HEK293 (cell line): Measurements from ENCODE around the gene HOXC10.
A peak's percentile ranks its signal among the peaks of the same experiment; 100 is the strongest.

Source experiments
- CTCF ChIA-PET: fragments of 350-600 bp; formaldehyde crosslinking; extraction: SDS; loops from one replicate; lab custom pipeline; 2021; ENCODE audit warnings: antibody characterized with exemption; lab: Yijun Ruan, JAX
- POLR2A ChIA-PET: fragments of 300-600 bp; formaldehyde crosslinking; extraction: SDS; loops from one replicate; lab custom pipeline; 2020; ENCODE audit warnings: antibody characterized with exemption, inconsistent platforms; lab: Yijun Ruan, JAX
- H3K27ac ChIP-seq: fragments of 200-500 bp; sonication (Bioruptor generic); 2 replicates; pipeline ENCODE4 v1.5.1; 2014; ENCODE audit warnings: low read depth, low read length, control low read depth, inconsistent platforms; ENCODE audit errors: extremely low read depth
- H3K36me3 ChIP-seq, 2 experiments: fragments of 200-500 bp in 1 of 2; sonication (Bioruptor generic) in 1 of 2; 1 replicate in 1 of 2; 2 replicates in 1 of 2; pipeline ENCODE4 v1.5.1; 2014 to 2017; ENCODE audit warnings: inconsistent platforms in 2 of 2, low read length in 2 of 2; ENCODE audit not compliant: control insufficient read depth in 2 of 2, insufficient read depth in 1 of 2
- H3K4me1 ChIP-seq: fragments of 200-500 bp; sonication (Bioruptor generic); 2 replicates; pipeline ENCODE4 v1.5.1; 2014; ENCODE audit warnings: mild to moderate bottlenecking, low read length, inconsistent platforms; ENCODE audit not compliant: control insufficient read depth, insufficient read depth
- H3K4me3 ChIP-seq: 2 replicates; pipeline ENCODE4 v1.5.1; 2011; ENCODE audit warnings: low read depth, mild to moderate bottlenecking, control low read depth, low read length, moderate library complexity
- H3K9me3 ChIP-seq: fragments of 200-500 bp; sonication (Bioruptor generic); 2 replicates; pipeline ENCODE4 v1.5.1; 2014; ENCODE audit warnings: low read depth, low read length, inconsistent platforms; ENCODE audit not compliant: control insufficient read depth, insufficient read depth
- BCL6B ChIP-seq: fragments of 450-650 bp; formaldehyde crosslinking; IDR thresholded peaks from 2 replicates; pipeline ENCODE4 v1.5.1; 2017; ENCODE audit warnings: missing biosample characterization, missing genetic modification characterization
- IKZF3 ChIP-seq: fragments of 450-650 bp; IDR thresholded peaks from 2 replicates; pipeline ENCODE4 v1.5.0; 2018; ENCODE audit warnings: missing biosample characterization, mild to moderate bottlenecking, missing genetic modification characterization, moderate library complexity
- YY2 ChIP-seq: fragments of 450-650 bp; formaldehyde crosslinking; IDR thresholded peaks from 2 replicates; pipeline ENCODE4 v1.5.1; 2016; ENCODE audit warnings: missing biosample characterization, missing genetic modification characterization
- ZBTB10 ChIP-seq: fragments of 450-650 bp; formaldehyde crosslinking; IDR thresholded peaks from 2 replicates; pipeline ENCODE4 v1.5.1; 2016; ENCODE audit warnings: missing biosample characterization, missing genetic modification characterization
- ZEB2 ChIP-seq: fragments of 450-650 bp; formaldehyde crosslinking; IDR thresholded peaks from 2 replicates; pipeline ENCODE4 v1.5.1; 2016; ENCODE audit warnings: missing biosample characterization, missing genetic modification characterization
- ZFP69B ChIP-seq: fragments of 450-650 bp; formaldehyde crosslinking; IDR thresholded peaks from 2 replicates; pipeline ENCODE4 v1.5.1; 2016; ENCODE audit warnings: missing biosample characterization, missing genetic modification characterization
- ZNF121 ChIP-seq: fragments of 450-650 bp; formaldehyde crosslinking; IDR thresholded peaks from 2 replicates; pipeline ENCODE4 v1.5.1; 2016; ENCODE audit warnings: missing biosample characterization, missing genetic modification characterization
- ZNF133 ChIP-seq: fragments of 450-650 bp; formaldehyde crosslinking; IDR thresholded peaks from 2 replicates; pipeline ENCODE4 v1.5.1; 2016; ENCODE audit warnings: missing biosample characterization, missing genetic modification characterization
- ZNF157 ChIP-seq: fragments of 450-650 bp; formaldehyde crosslinking; IDR thresholded peaks from 2 replicates; pipeline ENCODE4 v1.5.1; 2016; ENCODE audit warnings: missing biosample characterization, missing genetic modification characterization
- ZNF169 ChIP-seq: fragments of 450-650 bp; formaldehyde crosslinking; IDR thresholded peaks from 2 replicates; pipeline ENCODE4 v1.5.1; 2016; ENCODE audit warnings: missing biosample characterization, missing genetic modification characterization
- ZNF350 ChIP-seq: fragments of 450-650 bp; formaldehyde crosslinking; IDR thresholded peaks from 2 replicates; pipeline ENCODE4 v1.5.0; 2017; ENCODE audit warnings: missing biosample characterization, mild to moderate bottlenecking, missing genetic modification characterization
- ZNF354C ChIP-seq: fragments of 450-650 bp; formaldehyde crosslinking; IDR thresholded peaks from 2 replicates; pipeline ENCODE4 v1.5.1; 2016; ENCODE audit warnings: missing biosample characterization, missing genetic modification characterization, low read depth, borderline replicate concordance
- ZNF394 ChIP-seq: fragments of 450-650 bp; formaldehyde crosslinking; IDR thresholded peaks from 2 replicates; pipeline ENCODE4 v1.5.1; 2016; ENCODE audit warnings: missing biosample characterization, missing genetic modification characterization, mild to moderate bottlenecking, moderate library complexity, borderline replicate concordance
- ZNF513 ChIP-seq: fragments of 450-650 bp; IDR thresholded peaks from 2 replicates; pipeline ENCODE4 v1.5.1; 2018; ENCODE audit warnings: missing biosample characterization, missing genetic modification characterization
- ZNF518A ChIP-seq: fragments of 450-650 bp; formaldehyde crosslinking; conservative IDR thresholded peaks from 2 replicates; pipeline ENCODE4 v1.5.1; 2016; ENCODE audit warnings: low read depth, missing biosample characterization, missing genetic modification characterization
- ZNF580 ChIP-seq: fragments of 450-650 bp; formaldehyde crosslinking; IDR thresholded peaks from 2 replicates; pipeline ENCODE4 v1.5.1; 2016; ENCODE audit warnings: missing biosample characterization, missing genetic modification characterization
- ZNF621 ChIP-seq: fragments of 450-650 bp; formaldehyde crosslinking; IDR thresholded peaks from 2 replicates; pipeline ENCODE4 v1.5.1; 2017; ENCODE audit warnings: missing biosample characterization, missing genetic modification characterization
- ZNF677 ChIP-seq: fragments of 450-650 bp; IDR thresholded peaks from 2 replicates; pipeline ENCODE4 v1.5.0; 2018; ENCODE audit warnings: missing biosample characterization, mild to moderate bottlenecking, missing genetic modification characterization, moderate library complexity
- ZNF791 ChIP-seq: fragments of 450-650 bp; formaldehyde crosslinking; IDR thresholded peaks from 2 replicates; pipeline ENCODE4 v1.5.1; 2016; ENCODE audit warnings: missing biosample characterization, missing genetic modification characterization
- ZXDB ChIP-seq: fragments of 450-650 bp; formaldehyde crosslinking; IDR thresholded peaks from 2 replicates; pipeline ENCODE4 v1.5.1; 2016; ENCODE audit warnings: missing biosample characterization, missing genetic modification characterization

Gene HOXC10

GRCh38 chr12:53982648-53983567 lies 2.0 kb upstream of the HOXC10 start (continued):
- TF ChIP-seq ZNF513 (tag by site-specific recombination) (no peak), IKZF3 (no peak; the same call in 1 of the 2 replicates)
- TF ChIP-seq, all 188 proteins: peak for 0

- no peaks in the 10 kb centered on the region for H3K9me3 ChIP-seq
- no peaks in the 10 kb centered on the region for H3K36me3 ChIP-seq
- no peak overlapping the region for H3K4me3 ChIP-seq
- POLR2A ChIA-PET: no interaction called here
- TF ChIP-seq ZNF518A (tag by site-specific recombination) (no peak), ZNF677 (tag by site-specific recombination) (no peak), ZEB2 (tag by site-specific recombination) (no peak), ZNF169 (tag by site-specific recombination) (no peak), ZNF157 (tag by site-specific recombination) (no peak), ZFP69B (no peak), IKZF3 (0 out of 2 replicates have a peak, but pooled peaks have one; percentile 7), ZNF350 (tag by site-specific recombination) (no peak)
- TF ChIP-seq, all 188 proteins: peak for 1
- H3K27ac ChIP-seq: no peak overlapping the region
- peaks cover 24% of the 10 kb centered on the region for H3K4me1 ChIP-seq
- CTCF ChIA-PET: interaction anchor here (5.8 kb wide), 1 partner anchor 231 kb away, joined by 80 read pairs; no protein-coding TSS in a partner anchor
Observed at GRCh38 chr12:53983568-53983949, 1.4 kb upstream of the HOXC10 start.

- POLR2A ChIA-PET: interaction anchor here (2.5 kb wide), 1 partner anchor 16 kb away, joined by 16 read pairs; the partner anchor contains the start of gene HOXC9
- peak overlapping the region; percentile 47; the same call in 1 of the 2 replicates for H3K27ac ChIP-seq
- CTCF ChIA-PET: interaction anchor here (1.5 to 5.8 kb wide), 10 partner anchors 9 to 231 kb away, joined by 6 to 88 read pairs (median 12); partner anchors contain the start of genes HOXC9 and SMUG1
- peaks cover 23% of the 10 kb centered on the region for H3K4me1 ChIP-seq
- no peak overlapping the region for H3K4me3 ChIP-seq
- H3K36me3 ChIP-seq: no peaks in the 10 kb centered on the region
- H3K9me3 ChIP-seq: no peaks in the 10 kb centered on the region
- TF ChIP-seq ZNF394 (tag by site-specific recombination): no peak
- TF ChIP-seq ZNF621: no peak
- no peak for TF ChIP-seq ZXDB
- TF ChIP-seq ZNF791 (tag by site-specific recombination): no peak
- no peak for TF ChIP-seq ZNF580
- no peak for TF ChIP-seq YY2 (tag by site-specific recombination)
- no peak for TF ChIP-seq ZNF157 (tag by site-specific recombination)
- no peak for TF ChIP-seq ZNF354C (tag by site-specific recombination)
- TF ChIP-seq BCL6B (tag by site-specific recombination): no peak
- no peak for TF ChIP-seq ZNF121 (tag by site-specific recombination)
- TF ChIP-seq ZNF133 (tag by site-specific recombination): no peak
- no peak for TF ChIP-seq ZBTB10 (tag by site-specific recombination)
Observed at GRCh38 chr12:53983950-53984572, 885 bp upstream of the HOXC10 start.
